CD4-positive, alpha-beta T cell (primary cell): ENCODE results near the gene HERPUD2. TPM values are rescaled to one million over a fixed set of nuclear protein-coding genes. Genes with fewer than 3 reads are reported as not detected.

ENCODE experiments used
- ATAC-seq: fragments of 200-7000 bp; cut with Tn5 transposase; one replicate; pipeline ENCODE4 v1.10.0; 2022; ENCODE audit warnings: mild to moderate bottlenecking; ENCODE audit not compliant: poor library complexity
- CTCF ChIA-PET: fragments of 350-600 bp; sonication (Branson Sonifier 250); formaldehyde crosslinking; loops from one replicate; lab custom pipeline; 2021; ENCODE audit warnings: antibody characterized with exemption, inconsistent platforms; lab: Charles Lee
- POLR2A ChIA-PET: fragments of 350-600 bp; sonication (Branson Sonifier 250); formaldehyde crosslinking; loops from one replicate; lab custom pipeline; 2021; ENCODE audit warnings: antibody characterized with exemption, inconsistent platforms; lab: Charles Lee
- DNase-seq, 14 experiments: peaks; one replicate each; pipeline ENCODE4 v3.0.0-alpha.2; 2013 to 2020; ENCODE audit warnings: mixed read lengths in 2 of 14
- H3K27ac ChIP-seq, 2 donors: one replicate each; pipeline versions ENCODE4 v1.5.1 to v1.7.0; 2013; ENCODE audit warnings: low read length in 2 of 2, low read depth in 1 of 2, mild to moderate bottlenecking in 1 of 2
- H3K27me3 ChIP-seq, 2 experiments: 1 replicate in 1 of 2; 2 replicates in 1 of 2; pipeline versions ENCODE4 v1.6.1 to v1.7.0; 2013; ENCODE audit warnings: low read length in 2 of 2, control low read depth in 1 of 2, mild to moderate bottlenecking in 1 of 2, moderate library complexity in 1 of 2; ENCODE audit not compliant: insufficient read depth in 2 of 2, control insufficient read depth in 1 of 2
- H3K36me3 ChIP-seq: one replicate; pipeline ENCODE4 v1.6.1; 2013; ENCODE audit warnings: low read length, control low read depth; ENCODE audit not compliant: insufficient read depth
- H3K4me1 ChIP-seq: one replicate; pipeline ENCODE4 v1.6.1; 2013; ENCODE audit warnings: low read length, control low read depth; ENCODE audit not compliant: insufficient read depth
- H3K4me3 ChIP-seq: one replicate; pipeline ENCODE4 v1.5.1; 2013; ENCODE audit warnings: mild to moderate bottlenecking, low read length, moderate library complexity
- H3K9me3 ChIP-seq, 2 experiments: 1 replicate in 1 of 2; 2 replicates in 1 of 2; pipeline versions ENCODE4 v1.6.1 to v1.7.0; 2013; ENCODE audit warnings: low read length in 2 of 2, mild to moderate bottlenecking in 2 of 2, control low read depth in 1 of 2, moderate library complexity in 1 of 2; ENCODE audit not compliant: control insufficient read depth in 1 of 2, insufficient read depth in 1 of 2
- H3K27ac Mint-ChIP-seq: one replicate; pipeline ENCODE4 v1.8.0; 2020; ENCODE audit warnings: mixed read lengths
- H3K27me3 Mint-ChIP-seq: one replicate; pipeline ENCODE4 v1.8.0; 2021; ENCODE audit warnings: mixed read lengths
- H3K36me3 Mint-ChIP-seq: one replicate; pipeline ENCODE4 v1.8.0; 2021; ENCODE audit warnings: low read depth, mixed read lengths
- H3K4me1 Mint-ChIP-seq: one replicate; pipeline ENCODE4 v1.8.0; 2021; ENCODE audit warnings: low read depth, mixed read lengths
- H3K4me3 Mint-ChIP-seq: one replicate; pipeline ENCODE4 v1.8.0; 2020; ENCODE audit warnings: mild to moderate bottlenecking, mixed read lengths
- H3K9me3 Mint-ChIP-seq: one replicate; pipeline ENCODE4 v1.8.0; 2020; ENCODE audit warnings: mixed read lengths
- CTCF ChIP-seq: fragments of 200-600 bp; IDR thresholded peaks from one replicate; pipeline ENCODE4 v1.8.0; 2022; ENCODE audit warnings: antibody characterized with exemption, mild to moderate bottlenecking
- intact Hi-C, 2 experiments: fragments of 100-400 bp; cut with DNase I in 1 of 2; cut with micrococcal nuclease in 1 of 2; formaldehyde crosslinking; loops; one replicate each; pipeline versions ENCODE4 v1.15.1 to v1.9.0; 2023 to 2025; cut with DNase I, micrococcal nuclease
- total RNA-seq, 174 experiments: library from RNA in 2 of 174; stranded (reverse) in 2 of 174; gene quantifications; one replicate each; pipeline ENCODE4 v1.2.3 and lab custom pipeline; 2021 to 2026

HERPUD2 gene
- total RNA-seq, 2 experiments from 2014 or later: 113 to 127 TPM

DNA sequence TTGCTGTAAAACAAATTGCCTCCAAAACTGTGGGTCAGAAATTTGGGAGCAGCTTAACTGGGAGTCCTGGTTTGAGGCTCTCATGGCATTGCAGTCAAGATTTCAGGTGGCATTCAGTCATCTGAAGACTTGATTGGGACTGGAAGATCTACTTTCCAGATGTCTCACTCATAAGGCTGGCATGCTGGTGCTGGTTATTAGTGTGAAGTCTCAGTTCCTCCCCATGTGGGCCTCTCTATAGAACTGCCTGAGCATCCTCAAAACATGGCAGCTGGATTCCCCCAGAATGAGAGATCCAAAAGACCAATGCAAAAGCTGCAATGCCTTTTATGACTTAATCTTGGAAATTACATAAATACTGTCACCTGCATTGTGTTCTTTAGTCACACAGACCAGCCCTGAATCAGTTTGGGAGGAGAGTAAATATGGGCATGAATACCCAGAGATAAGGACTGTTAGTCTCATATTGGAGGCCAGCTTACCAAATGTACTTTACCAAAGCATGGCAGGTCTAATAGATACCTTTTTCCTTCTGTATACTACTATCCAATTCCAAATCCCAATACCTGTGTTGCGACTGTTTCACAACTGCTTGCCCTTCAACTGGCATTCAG lies 6.5 kb upstream of the HERPUD2 start:
- H3K27me3 ChIP-seq: no peaks in the 10 kb centered on the region
- Mint-ChIP-seq H3K9me3 (no peaks in the 10 kb centered on the region), H3K4me1 (peaks cover 4% of the 10 kb centered on the region), H3K4me3 (no peak overlapping the region), H3K27ac (no peak overlapping the region), H3K27me3 (no peaks in the 10 kb centered on the region), H3K36me3 (no peaks in the 10 kb centered on the region)
- H3K4me3 ChIP-seq: no peak overlapping the region
- no peaks in the 10 kb centered on the region for H3K36me3 ChIP-seq
- no peaks in the 10 kb centered on the region for H3K9me3 ChIP-seq
- intact Hi-C loops: no loop called here
- no peak for TF ChIP-seq CTCF
- POLR2A ChIA-PET: no interaction called here
- DNase-seq: no peak
- peaks cover 3% of the 10 kb centered on the region for H3K4me1 ChIP-seq
- H3K27ac ChIP-seq: no peak overlapping the region
- no peak for ATAC-seq
- CTCF ChIA-PET: interaction anchor here (0.9 kb wide), 1 partner anchor 174 kb away, joined by 3 read pairs; no protein-coding TSS in a partner anchor

DNA sequence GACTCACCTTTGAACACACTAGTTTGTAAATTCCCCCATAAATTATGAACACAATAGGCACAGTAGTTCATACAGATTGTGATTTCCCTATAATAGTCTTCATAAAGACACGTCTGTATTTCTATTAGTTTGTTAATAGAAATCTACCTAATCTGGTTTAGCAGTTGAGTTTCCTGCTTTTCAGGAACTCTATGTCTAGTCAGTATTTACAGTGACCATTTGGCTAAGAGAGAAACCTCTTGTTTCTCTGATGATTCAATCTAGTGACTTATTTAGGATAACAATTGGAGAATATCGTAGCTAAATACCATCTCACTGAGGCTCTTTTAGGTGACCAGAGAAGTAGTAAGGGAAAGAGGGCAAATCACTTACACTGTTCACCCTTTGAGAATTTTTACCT lies 5.9 kb upstream of the HERPUD2 start:
- no peak overlapping the region for H3K4me3 Mint-ChIP-seq
- no peaks in the 10 kb centered on the region for H3K27me3 ChIP-seq
- TF ChIP-seq CTCF: no peak
- intact Hi-C loops: no loop called here
- POLR2A ChIA-PET: no interaction called here
- no peak overlapping the region for H3K27ac ChIP-seq
- no peaks in the 10 kb centered on the region for H3K9me3 Mint-ChIP-seq
- H3K4me3 ChIP-seq: no peak overlapping the region
- CTCF ChIA-PET: interaction anchor here (0.9 to 1.1 kb wide), 2 partner anchors 174 to 206 kb away, joined by 3 to 4 read pairs; no protein-coding TSS in a partner anchor
- no peaks in the 10 kb centered on the region for H3K36me3 ChIP-seq
- H3K27ac Mint-ChIP-seq: no peak overlapping the region
- H3K9me3 ChIP-seq: no peaks in the 10 kb centered on the region
- peaks cover 2% of the 10 kb centered on the region for H3K36me3 Mint-ChIP-seq
- H3K27me3 Mint-ChIP-seq: no peaks in the 10 kb centered on the region
- DNase-seq (no peak), ATAC-seq (no peak)
- peaks cover 8% of the 10 kb centered on the region for H3K4me1 ChIP-seq
- H3K4me1 Mint-ChIP-seq: peaks cover 9% of the 10 kb centered on the region

DNA sequence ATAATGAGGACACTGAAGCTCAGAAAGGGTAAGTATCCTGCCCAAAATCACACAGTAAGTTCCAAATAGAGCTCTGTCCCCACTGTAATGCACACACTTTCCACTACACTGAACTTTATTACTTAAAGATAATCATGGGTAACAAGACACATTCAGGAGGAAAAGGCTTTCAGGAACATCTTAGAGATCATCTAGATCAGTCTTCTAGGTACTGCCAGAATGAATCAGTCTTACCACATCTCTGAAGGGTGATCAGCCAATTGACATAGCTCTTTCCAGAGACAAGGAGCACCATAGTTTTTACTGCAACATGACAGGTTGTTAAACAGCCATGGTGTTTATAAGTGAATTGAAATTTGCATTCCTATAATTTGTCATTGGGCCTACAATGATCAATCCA lies 5.4 kb upstream of the HERPUD2 start:
- H3K9me3 ChIP-seq: no peaks in the 10 kb centered on the region
- no peak for ATAC-seq
- H3K36me3 Mint-ChIP-seq: peaks cover 7% of the 10 kb centered on the region
- no peaks in the 10 kb centered on the region for H3K36me3 ChIP-seq
- ChIA-PET POLR2A (interaction anchor here (0.6 to 3.2 kb wide), 2 partner anchors 101 to 466 kb away, joined by 3 to 12 read pairs; partner anchors contain the start of gene SEPTIN7), CTCF (interaction anchor here (1.1 to 1.4 kb wide), 3 partner anchors 10 to 206 kb away, joined by 3 to 6 read pairs (median 4); no protein-coding TSS in a partner anchor)
- H3K27me3 Mint-ChIP-seq: no peaks in the 10 kb centered on the region
- no peak overlapping the region for H3K4me3 ChIP-seq
- intact Hi-C loops: no loop called here
- H3K4me1 ChIP-seq: peaks cover 14% of the 10 kb centered on the region
- peaks cover 14% of the 10 kb centered on the region for H3K4me1 Mint-ChIP-seq
- H3K27ac Mint-ChIP-seq: no peak overlapping the region
- no peaks in the 10 kb centered on the region for H3K27me3 ChIP-seq
- H3K27ac ChIP-seq: no peak overlapping the region
- no peak for DNase-seq
- H3K9me3 Mint-ChIP-seq: no peaks in the 10 kb centered on the region
- no peak overlapping the region for H3K4me3 Mint-ChIP-seq
- TF ChIP-seq CTCF: no peak
